HG03521 (cell line): Measurements from ENCODE around the gene MAP2K5.

Experiments used
- ATAC-seq: cut with Tn5 transposase; IDR thresholded peaks from one replicate; pipeline ENCODE4 v1.9.1; 2021; ENCODE audit warnings: mild to moderate bottlenecking, moderate library complexity; ENCODE audit not compliant: unreplicated experiment

MAP2K5 gene

GRCh38 chr15:67717776-67718175, 175.3 kb downstream of the MAP2K5 start:
- ATAC-seq: no peak

GRCh38 chr15:67719330-67719959, 176.9 kb downstream of the MAP2K5 start:
- ATAC-seq: no peak

- ATAC-seq: no peak
Observed at GRCh38 chr15:67720556-67721175, 178.2 kb downstream of the MAP2K5 start.

- ATAC-seq: no peak
Observed at GRCh38 chr15:67722030-67722817, 179.7 kb downstream of the MAP2K5 start.

- ATAC-seq: no peak
Observed at GRCh38 chr15:67723294-67724024, 181.0 kb downstream of the MAP2K5 start.

GRCh38 chr15:67724691-67725375, 182.3 kb downstream of the MAP2K5 start:
- ATAC-seq: no peak

GRCh38 chr15:67730135-67730534, 187.6 kb downstream of the MAP2K5 start:
- no peak for ATAC-seq

- ATAC-seq: no peak
Observed at GRCh38 chr15:67731112-67731721, 188.7 kb downstream of the MAP2K5 start.

GRCh38 chr15:67732164-67732563, 189.7 kb downstream of the MAP2K5 start:
- ATAC-seq: no peak

GRCh38 chr15:67732671-67733374, 190.3 kb downstream of the MAP2K5 start:
- no peak for ATAC-seq

- ATAC-seq: no peak
Observed at GRCh38 chr15:67735896-67736295, 193.4 kb downstream of the MAP2K5 start.

GRCh38 chr15:67736810-67737209, 194.3 kb downstream of the MAP2K5 start:
- ATAC-seq: no peak

GRCh38 chr15:67738056-67738455, 195.6 kb downstream of the MAP2K5 start:
- ATAC-seq: no peak

- no peak for ATAC-seq
Observed at GRCh38 chr15:67740405-67740804, 197.9 kb downstream of the MAP2K5 start.

GRCh38 chr15:67741308-67741707, 198.8 kb downstream of the MAP2K5 start:
- ATAC-seq: no peak

GRCh38 chr15:67743558-67743957, 201.1 kb downstream of the MAP2K5 start:
- ATAC-seq: no peak

GRCh38 chr15:67744331-67745072, 202.0 kb downstream of the MAP2K5 start:
- ATAC-seq: no peak

GRCh38 chr15:67745073-67746006, 202.8 kb downstream of the MAP2K5 start:
- no peak for ATAC-seq
